ENCODE measurements around the gene TNFRSF6B. TPM values are rescaled to one million over a fixed set of nuclear protein-coding genes. Genes with fewer than 3 reads are reported as not detected.
A peak's percentile ranks its signal among the peaks of the same experiment; 100 is the strongest.
"Not testable (repeated sequence)": the region's sequence is repeated elsewhere in the genome, so short reads cannot be mapped to it uniquely, and the experiment has no call there.

The TNFRSF6B gene
- total and polyA plus RNA-seq, 10 donors, result 8.9 to 104 (median 31.0) TPM

DNA sequence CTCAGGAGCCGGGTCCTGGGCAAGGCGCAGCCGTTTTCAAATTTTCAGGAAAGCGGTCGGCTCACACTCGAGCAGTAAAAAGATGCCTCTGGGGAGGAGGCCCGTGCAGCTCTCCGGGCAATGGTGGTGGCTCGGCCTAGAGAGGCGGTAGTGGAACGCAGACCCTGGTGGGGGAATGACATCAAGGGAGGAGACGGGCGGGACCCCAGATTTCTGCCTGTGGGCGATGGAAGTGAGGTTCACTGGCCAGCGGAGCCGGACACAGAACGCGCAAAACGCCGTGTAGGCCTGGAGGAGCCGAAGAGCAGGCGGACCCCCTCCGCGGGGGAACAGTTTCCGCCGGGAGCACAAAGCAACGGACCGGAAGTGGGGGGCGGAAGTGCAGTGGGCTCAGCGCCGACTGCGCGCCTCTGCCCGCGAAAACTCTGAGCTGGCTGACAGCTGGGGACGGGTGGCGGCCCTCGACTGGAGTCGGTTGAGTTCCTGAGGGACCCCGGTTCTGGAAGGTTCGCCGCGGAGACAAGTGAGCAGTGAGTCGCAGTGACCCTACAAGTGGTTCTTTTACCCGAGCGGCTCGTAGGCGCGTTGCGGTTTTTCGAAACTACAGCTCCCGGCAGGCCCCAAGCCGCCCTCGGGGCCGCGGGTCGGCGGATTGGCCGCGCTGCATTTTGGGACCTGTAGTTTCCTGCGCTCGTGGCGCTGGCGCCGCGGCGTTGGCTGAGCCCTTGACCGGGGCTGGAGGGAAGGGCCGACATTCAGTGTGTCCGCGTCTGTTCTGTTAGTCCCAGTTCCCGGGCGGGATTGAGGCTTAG, 38.3 kb upstream of the TNFRSF6B start, which contains the start of gene RTEL1:
RTEL1 (plus strand) TSS at position 376 of the 812 bp plus-strand sequence. CDS start 1,091 bp downstream, outside the sequence.
- DNase-seq, result peak; percentile 97
- Histone ChIP-seq H3K4me3 (peak within 1 kb of the TSS; percentile 73 to 95 (median 78)), H3K27me3 (replicated peaks in 1 of 7) (peaks cover 0 to 25% (median 0%) of the 10 kb centered on the region in 7 donors), H3K36me3 (peaks cover 0 to 32% (median 25%) of the 10 kb centered on the region in 6 donors), H3K4me1 (peaks cover 16 to 60% (median 42%) of the 10 kb centered on the region in 6 donors), H3K27ac (peak within 1 kb of the TSS; percentile 81 to 95 (median 88)), H3K9me3 (no peaks in the 10 kb centered on the region)
- WGBS, 5 donors, result 2 to 6% (median 3%) methylated on average over 42 to 73 of the region's 73 CpGs
- peak in 5 of 11 experiments; percentile 13 to 41 (median 27) for TF ChIP-seq CTCF (IDR thresholded peaks at IDR 0.05 in 8 of 11, conservative IDR thresholded peaks at IDR 0.05 in 3 of 11)
- peak; percentile 78 to 89 (median 82) for TF ChIP-seq POLR2AphosphoS5 (IDR thresholded peaks at IDR 0.05)
- peak in 1 of 3 donors; percentile 16 for TF ChIP-seq POLR2A (IDR thresholded peaks at IDR 0.05)
- intact Hi-C loops (cut with DNase I; ENCODE audit: low total_unique reads), result loop anchor here (10.0 kb wide), 1 partner anchor 123 kb away; the partner anchor contains the start of gene PTK6

DNA sequence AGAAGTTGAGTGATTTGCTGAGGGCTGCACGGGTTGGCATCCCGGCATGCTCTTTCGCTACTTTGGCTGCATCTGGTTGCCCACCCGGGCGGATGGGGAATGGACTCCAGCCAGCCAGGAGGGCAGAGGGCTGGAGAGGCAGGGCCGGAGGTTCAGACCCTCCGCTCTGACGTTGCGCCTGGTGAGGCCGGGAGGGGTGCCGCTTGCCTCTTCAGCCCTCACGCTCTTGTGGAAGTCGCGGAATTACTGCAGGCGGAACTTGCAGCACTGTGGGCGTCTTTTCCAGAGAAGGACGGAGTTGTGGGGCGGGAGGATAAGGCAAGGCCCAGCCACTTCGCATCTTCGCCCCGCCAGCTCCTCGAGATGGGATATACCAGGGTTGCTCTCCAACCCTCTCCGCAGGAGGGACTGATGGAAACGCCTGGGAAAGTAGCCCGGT, 37.7 kb upstream of the TNFRSF6B start:
- peak; percentile 89 for DNase-seq
- 0 to 5% (median 4%) methylated on average over 3 to 25 of the region's 25 CpGs for WGBS, 5 donors

DNA sequence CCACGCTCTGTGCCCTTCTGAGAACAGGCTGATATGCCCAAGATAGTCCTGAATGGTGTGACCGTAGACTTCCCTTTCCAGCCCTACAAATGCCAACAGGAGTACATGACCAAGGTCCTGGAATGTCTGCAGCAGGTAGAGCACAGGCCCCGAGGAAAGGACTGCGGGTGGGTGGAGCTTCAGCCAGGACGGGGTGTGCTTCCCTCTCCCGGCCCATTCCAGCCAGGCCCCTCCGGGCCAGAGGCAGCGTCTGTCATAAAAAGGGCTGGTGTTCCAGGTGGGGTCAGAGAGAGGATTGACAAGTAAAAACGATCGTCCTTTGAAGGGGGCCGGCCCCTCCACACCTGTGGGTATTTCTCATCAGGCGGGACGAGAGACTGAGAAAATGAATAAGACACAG, 37.1 kb upstream of the TNFRSF6B start:
- WGBS, 5 donors, result 69 to 79% (median 79%) methylated on average over 13 of the region's 13 CpGs
- H3K36me3 ChIP-seq, result peaks cover 0 to 44% (median 31%) of the 10 kb centered on the region in 6 donors
- no peaks in the 10 kb centered on the region for H3K9me3 ChIP-seq
- TF ChIP-seq POLR2AphosphoS5 (IDR thresholded peaks at IDR 0.05), result no peak
- no peak for TF ChIP-seq CTCF (IDR thresholded peaks at IDR 0.05 in 8 of 11, conservative IDR thresholded peaks at IDR 0.05 in 3 of 11)
- no peak for TF ChIP-seq POLR2A (IDR thresholded peaks at IDR 0.05)
- intact Hi-C loops (cut with DNase I; ENCODE audit: low total_unique reads), result loop anchor here (10.0 kb wide), 1 partner anchor 125 kb away; the partner anchor contains the start of gene PTK6
- DNase-seq, result peak; percentile 77
- H3K27ac ChIP-seq, result peak overlapping the region in 7 of 8 donors; percentile 81 to 95 (median 88)
- H3K27me3 ChIP-seq (replicated peaks in 1 of 7), result peaks cover 0 to 12% (median 0%) of the 10 kb centered on the region in 7 donors
- H3K4me3 ChIP-seq, result peak overlapping the region in 6 of 8 donors; percentile 73 to 95 (median 78)
- H3K4me1 ChIP-seq, result peaks cover 9 to 48% (median 30%) of the 10 kb centered on the region in 6 donors

More for the DNA sequence above, 37.7 kb upstream of the TNFRSF6B start:
- Histone ChIP-seq H3K36me3 (peaks cover 0 to 38% (median 28%) of the 10 kb centered on the region in 6 donors), H3K4me1 (peaks cover 13 to 54% (median 36%) of the 10 kb centered on the region in 6 donors), H3K27me3 (replicated peaks in 1 of 7) (peaks cover 0 to 18% (median 0%) of the 10 kb centered on the region in 7 donors), H3K9me3 (no peaks in the 10 kb centered on the region), H3K4me3 (peak overlapping the region; percentile 73 to 95 (median 78)), H3K27ac (peak overlapping the region; percentile 81 to 95 (median 88))
- TF ChIP-seq POLR2AphosphoS5 (IDR thresholded peaks at IDR 0.05) (no peak), CTCF (IDR thresholded peaks at IDR 0.05 in 8 of 11, conservative IDR thresholded peaks at IDR 0.05 in 3 of 11) (no peak), POLR2A (IDR thresholded peaks at IDR 0.05) (no peak)
- intact Hi-C loops (cut with DNase I; ENCODE audit: low total_unique reads), result loop anchor here (10.0 kb wide), 1 partner anchor 124 kb away; the partner anchor contains the start of gene PTK6

- Histone ChIP-seq H3K4me1 (peaks cover 9 to 40% (median 27%) of the 10 kb centered on the region in 6 donors), H3K36me3 (peaks cover 0 to 52% (median 33%) of the 10 kb centered on the region in 6 donors)
- WGBS, 5 donors, result 84 to 96% (median 91%) methylated on average over 10 of the region's 10 CpGs
- H3K27ac ChIP-seq; intact Hi-C loops (cut with DNase I; ENCODE audit: low total_unique reads); H3K27me3 ChIP-seq (replicated peaks in 1 of 7); H3K9me3 ChIP-seq; DNase-seq; H3K4me3 ChIP-seq: not testable (repeated sequence)
Measured at GRCh38 chr20:63660174-63660573, 36.3 kb upstream of the TNFRSF6B start.
